SIG-M5 treated with dmso at 0.1 percent for 504 hours (cell line): ENCODE results near the gene ACTR5.
"Not testable (repeated sequence)": the region's sequence is repeated elsewhere in the genome, so short reads cannot be mapped to it uniquely, and the experiment has no call there.

Experiments used
- DNase-seq: peaks from one replicate; lab custom pipeline; 2025; ENCODE audit not compliant: unreplicated experiment; lab: John Stamatoyannopoulos, UW

The ACTR5 gene

GRCh38 chr20:38764567-38765318 lies 16.5 kb downstream of the ACTR5 start:
- peak; percentile 66 for DNase-seq

- no peak for DNase-seq
Observed at GRCh38 chr20:38766071-38766470, 17.8 kb downstream of the ACTR5 start.

- no peak for DNase-seq
Observed at GRCh38 chr20:38769376-38770295, 21.4 kb downstream of the ACTR5 start.

DNA sequence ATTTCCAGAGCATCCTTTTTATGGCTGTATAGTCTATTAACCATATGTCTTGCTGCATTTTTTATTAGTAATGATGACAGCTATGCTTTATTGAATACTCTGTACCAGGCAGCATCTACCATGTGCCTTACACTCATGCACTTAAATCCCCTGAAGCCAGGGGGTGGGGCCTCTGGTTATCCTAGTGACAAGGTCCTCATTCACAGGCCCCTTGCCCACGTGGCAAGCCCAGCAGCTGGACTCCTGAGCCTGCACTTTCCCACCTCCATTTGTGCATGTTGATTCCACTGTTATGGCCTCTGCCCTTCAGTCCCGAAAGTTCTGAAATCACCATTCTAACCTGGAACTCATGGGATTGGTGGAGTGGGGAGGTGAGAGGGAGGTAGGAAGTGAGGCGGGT lies 22.3 kb downstream of the ACTR5 start:
- no peak for DNase-seq

GRCh38 chr20:38770970-38771369 lies 22.7 kb downstream of the ACTR5 start:
- DNase-seq = no peak

GRCh38 chr20:38771621-38772020 lies 23.4 kb downstream of the ACTR5 start:
- DNase-seq = no peak

DNA sequence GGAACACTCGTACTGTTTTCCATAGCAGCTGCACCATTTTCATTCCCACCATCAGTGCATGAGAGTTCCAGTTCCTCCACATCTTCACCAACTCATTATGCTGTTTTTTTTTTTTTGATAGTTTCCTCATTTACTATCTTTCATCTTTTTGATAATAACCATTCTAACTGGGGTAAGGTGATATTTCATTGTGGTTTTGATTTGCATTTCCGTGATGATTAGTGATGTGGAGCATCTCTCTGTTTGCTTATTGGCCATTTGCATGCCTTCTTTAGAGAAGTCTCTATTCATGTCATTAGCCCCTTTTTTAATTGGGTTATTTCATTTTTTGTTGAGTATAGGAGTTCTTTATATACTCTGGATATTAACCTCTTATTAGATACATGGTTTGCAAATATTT lies 25.9 kb downstream of the ACTR5 start:
- DNase-seq = no peak

DNA sequence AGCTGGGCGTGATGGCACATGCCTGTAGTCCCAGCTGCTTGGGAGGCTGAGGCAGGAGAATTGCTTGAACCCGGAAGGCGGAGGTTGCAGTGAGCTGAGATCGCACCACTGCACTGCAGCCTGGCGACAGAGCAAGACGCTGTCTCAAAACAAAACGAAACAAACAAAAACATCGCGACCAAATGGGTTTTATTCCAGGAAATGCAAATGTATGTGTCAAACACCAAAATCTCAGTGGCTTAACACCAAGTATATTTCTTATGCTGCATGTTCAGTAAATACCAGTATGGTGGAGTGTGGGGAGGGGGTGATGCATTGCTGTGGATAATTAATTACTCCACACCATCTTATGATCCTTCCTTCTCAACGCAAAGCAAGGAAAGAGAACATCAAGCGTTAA lies 28.1 kb downstream of the ACTR5 start:
- DNase-seq = no peak

- no peak for DNase-seq
Observed at GRCh38 chr20:38779247-38780097, 31.2 kb downstream of the ACTR5 start.

DNA sequence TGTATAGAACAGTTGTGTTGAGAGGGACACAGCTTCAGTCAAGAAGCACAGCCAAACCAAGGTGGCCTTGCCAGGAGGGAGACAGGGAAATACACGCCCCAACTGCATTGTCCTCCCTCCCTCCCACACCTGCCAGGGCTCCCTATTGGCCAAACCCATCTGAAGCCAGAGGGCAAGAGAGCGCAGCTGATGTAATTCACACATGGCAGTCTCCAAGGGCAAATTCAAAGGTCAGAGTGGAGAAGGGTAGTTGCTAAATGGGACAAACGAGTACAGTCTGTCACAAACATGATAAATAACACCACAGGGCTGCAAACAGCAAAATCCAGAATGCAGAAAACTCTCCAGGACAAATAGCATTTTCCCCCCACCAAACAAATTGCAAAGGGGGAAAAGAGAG lies 34.0 kb downstream of the ACTR5 start:
- no peak for DNase-seq

DNA sequence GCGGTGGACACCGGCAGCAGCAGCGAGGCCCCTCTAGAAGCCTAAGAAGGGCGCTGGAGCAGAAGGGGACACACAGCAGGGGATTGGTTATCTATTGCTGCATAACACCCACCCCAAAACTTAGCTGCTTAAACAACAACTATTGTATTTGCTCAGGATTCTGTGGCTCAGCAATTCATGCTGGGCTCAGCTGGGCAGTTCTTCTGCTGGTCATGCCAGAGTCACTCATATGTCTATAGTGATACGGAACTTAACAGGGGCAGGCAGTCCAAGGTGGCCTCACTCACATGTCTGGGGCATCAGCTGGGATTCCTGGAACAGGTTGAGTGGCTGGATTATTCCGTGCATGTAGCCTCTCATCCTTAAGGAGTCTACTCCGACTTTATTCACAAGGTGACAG lies 39.6 kb downstream of the ACTR5 start:
- DNase-seq = no peak

- DNase-seq = no peak
Observed at GRCh38 chr20:38789503-38790199, 41.4 kb downstream of the ACTR5 start.

DNA sequence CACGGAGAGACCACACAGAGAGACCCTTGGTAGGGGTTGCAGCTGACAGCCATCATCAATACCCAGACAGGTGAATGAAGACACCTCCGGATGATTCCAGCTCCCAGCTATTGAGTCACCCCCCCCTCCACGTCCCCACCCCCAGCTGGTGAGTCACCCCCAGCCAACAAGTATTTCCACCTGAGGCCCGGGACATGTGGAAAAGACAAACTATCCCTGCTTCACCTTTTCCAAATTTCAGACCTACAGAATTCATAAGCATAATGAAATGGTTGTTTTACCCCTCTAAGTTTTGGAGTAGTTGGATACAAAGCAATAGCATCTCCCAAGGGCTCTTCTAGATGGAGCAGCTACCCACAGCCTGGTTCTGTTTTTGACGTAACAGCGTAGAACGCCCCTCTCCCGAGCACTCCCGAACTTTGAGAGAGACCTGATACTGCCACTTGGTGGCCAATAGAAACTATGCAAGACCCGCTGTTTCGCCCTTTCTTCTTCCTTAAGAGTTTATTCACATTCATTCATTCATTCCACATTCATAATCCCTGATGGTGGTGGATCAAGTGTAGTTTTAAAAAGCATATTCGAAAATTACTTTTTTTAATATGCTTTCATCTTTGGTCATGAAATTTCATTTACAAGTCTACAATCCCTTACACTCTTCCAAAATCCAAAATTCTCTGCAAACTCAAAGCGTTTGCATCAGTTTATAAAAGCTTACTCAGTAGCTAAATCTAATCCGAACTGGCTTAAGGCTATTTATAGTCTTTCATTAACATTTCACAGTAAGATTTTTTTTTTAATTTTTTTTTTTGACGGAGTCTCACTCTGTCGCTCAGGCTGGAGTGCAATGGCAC lies 42.2 kb downstream of the ACTR5 start:
- DNase-seq = peak; percentile 64

DNA sequence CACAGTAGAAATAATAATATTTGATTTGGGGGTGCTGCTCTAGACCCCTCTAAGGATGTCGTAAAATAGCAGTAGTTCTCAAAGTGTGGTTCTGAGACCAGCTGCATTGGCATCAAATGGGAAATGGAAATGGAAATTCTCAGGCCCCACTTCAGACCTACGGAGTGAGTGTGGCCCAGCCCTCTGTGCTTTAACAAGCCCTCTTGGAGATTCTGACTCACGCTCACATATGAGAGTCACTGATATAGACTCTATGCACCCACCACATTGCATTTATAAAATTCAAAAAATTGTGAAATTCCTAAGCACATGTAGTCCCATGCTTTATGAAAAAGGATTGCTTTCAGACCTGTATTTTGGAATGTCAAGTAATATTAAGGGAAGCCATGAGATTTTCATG lies 43.0 kb downstream of the ACTR5 start:
- no peak for DNase-seq

DNA sequence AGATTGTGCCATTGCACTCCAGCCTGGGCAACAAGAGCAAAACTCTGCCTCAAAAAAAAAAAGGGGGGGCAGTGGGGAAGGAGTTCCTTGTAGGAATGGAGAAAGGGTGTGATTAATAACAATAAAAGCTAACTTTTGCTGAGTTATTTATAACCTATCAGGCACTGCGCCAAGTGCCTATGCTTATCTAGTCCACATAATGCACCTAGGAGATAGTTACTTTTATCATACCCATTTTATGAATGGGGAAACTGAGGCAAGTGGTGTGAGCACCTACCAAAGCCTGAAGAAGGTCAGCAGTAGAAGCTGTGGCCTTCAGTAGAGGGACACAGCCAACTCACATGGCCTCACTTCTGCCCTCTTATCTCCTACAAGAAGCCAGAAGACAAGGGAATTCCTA lies 43.7 kb downstream of the ACTR5 start:
- no peak for DNase-seq

DNA sequence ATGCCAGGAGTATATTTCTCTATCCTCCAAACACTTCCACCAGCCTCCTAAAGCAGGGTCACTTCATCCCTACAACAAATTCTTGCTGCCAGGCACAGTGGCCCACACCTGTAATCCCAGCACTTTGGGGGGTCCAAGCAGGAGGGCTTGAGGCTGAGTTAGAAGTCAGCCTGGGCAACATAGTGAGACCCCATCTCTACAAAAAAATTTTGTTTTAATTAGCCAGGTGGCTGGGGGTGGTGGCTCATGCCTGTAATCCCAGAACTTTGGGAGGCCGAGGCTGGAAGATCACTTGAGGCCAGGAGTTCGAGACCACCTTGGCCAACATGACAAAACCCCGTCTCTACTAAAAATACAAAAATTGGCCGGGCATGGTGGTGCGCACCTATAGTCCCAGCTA lies 45.8 kb downstream of the ACTR5 start:
- DNase-seq = not testable (repeated sequence)

DNA sequence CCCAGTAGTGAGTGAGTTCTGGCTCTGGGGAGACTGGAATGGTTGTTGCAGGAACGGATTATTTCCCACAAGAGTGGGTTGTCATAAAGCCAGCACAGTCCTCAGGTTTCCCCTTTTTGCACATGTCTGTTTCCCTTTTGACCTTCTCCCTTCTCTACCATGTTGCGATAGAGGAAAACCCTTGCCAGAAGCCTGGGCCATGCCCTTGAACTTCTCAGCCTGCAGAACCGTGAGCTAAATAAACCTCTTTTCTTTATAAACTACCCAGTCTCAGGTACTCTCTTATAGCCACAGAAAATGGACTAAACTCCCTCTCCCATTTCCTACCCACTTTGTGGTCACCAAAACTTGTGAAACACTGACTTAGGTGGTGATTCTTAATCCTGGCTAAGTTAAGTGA lies 50.0 kb downstream of the ACTR5 start:
- no peak for DNase-seq

- no peak for DNase-seq
Observed at GRCh38 chr20:38799203-38799602, 50.9 kb downstream of the ACTR5 start.

GRCh38 chr20:38800882-38801281 lies 52.6 kb downstream of the ACTR5 start:
- DNase-seq = no peak

DNA sequence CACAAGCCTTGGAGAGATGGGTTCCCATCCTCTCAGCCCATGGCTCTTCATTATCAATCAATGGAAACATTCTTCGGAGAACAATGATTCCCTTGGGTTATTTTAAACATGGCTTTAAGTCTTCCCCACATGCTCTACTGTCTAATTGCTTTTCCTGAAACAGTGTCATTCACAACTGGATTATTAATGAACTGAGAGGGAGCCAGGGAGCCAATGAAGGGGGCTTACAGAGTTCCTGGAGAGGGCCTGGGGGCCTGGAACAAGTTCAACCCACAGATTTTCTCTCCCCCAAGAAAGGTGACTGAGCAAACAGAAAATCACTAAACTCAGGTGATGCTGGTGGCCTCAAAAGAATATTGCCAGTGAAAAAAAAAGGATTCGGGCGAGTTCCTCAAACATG lies 56.0 kb downstream of the ACTR5 start:
- no peak for DNase-seq
